ENCODE data around the gene GNB1.

DNA sequence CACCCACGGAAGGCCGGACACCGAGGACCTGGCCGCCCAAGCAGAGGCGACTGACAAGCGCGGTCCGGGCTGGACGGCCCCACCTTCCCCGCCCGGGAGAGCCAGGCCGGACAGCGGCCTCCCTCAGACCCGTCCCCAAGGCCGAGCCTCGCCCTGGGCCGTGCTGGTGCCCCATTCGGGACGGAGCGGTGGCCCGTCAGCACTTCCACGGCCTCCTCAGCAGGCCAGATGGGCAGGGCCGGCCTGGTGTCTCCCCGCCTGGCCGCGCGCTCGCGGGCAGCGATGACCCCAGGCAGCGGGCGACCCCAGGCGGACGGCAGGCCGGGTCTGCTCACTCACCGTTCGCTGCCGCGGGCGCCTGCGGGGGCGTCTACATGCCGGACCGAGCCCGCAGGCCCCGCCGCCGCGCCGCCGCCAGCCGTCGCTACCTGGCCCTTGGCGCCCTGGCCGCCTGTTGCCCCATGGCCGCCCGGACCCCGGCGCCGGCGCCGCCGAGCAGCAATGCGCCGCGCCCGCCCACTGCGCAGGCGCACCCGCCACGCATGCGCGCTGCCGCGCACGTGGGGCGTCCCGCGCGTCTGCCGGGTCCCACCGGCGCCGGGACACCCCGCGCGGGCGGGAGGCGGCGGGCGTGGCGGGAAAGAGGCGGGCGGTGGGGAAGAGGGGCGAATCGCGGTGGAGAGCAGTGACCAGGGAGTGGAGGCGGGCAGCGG, 112.8 kb downstream of the GNB1 start, which contains the start of gene NADK:
- TF ChIP-seq, protein P1, sequence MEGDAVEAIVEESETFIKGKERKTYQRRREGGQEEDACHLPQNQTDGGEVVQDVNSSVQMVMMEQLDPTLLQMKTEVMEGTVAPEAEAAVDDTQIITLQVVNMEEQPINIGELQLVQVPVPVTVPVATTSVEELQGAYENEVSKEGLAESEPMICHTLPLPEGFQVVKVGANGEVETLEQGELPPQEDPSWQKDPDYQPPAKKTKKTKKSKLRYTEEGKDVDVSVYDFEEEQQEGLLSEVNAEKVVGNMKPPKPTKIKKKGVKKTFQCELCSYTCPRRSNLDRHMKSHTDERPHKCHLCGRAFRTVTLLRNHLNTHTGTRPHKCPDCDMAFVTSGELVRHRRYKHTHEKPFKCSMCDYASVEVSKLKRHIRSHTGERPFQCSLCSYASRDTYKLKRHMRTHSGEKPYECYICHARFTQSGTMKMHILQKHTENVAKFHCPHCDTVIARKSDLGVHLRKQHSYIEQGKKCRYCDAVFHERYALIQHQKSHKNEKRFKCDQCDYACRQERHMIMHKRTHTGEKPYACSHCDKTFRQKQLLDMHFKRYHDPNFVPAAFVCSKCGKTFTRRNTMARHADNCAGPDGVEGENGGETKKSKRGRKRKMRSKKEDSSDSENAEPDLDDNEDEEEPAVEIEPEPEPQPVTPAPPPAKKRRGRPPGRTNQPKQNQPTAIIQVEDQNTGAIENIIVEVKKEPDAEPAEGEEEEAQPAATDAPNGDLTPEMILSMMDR (IDR thresholded peaks at IDR 0.05), result peak in 2 of 6 experiments; percentile 17 to 45
- TF ChIP-seq POLR2AphosphoS5 (IDR thresholded peaks at IDR 0.05) (peak in 1 of 2 donors; percentile 9), EP300 (IDR thresholded peaks at IDR 0.05) (no peak), POLR2A (IDR thresholded peaks at IDR 0.05) (peak in 1 of 4 donors; percentile 24)

Measured in upper lobe of left lung (tissue), 4 donors.